Osteoblast (primary cell): Measurements from ENCODE around the gene ETV4. TPM values are rescaled to one million over a fixed set of nuclear protein-coding genes. Genes with fewer than 3 reads are reported as not detected.

Experiments used
- DNase-seq: peaks from one replicate; pipeline ENCODE4 v3.0.0; 2011; ENCODE audit warnings: low spot score, mixed read lengths; ENCODE audit not compliant: insufficient read length; ENCODE audit errors: missing footprints
- H2AFZ ChIP-seq: 2 replicates; pipeline ENCODE4 v1.6.0; 2011; ENCODE audit warnings: mild to moderate bottlenecking, low read length
- H3K27ac ChIP-seq: 2 replicates; pipeline ENCODE4 v1.5.1; 2011; ENCODE audit warnings: mild to moderate bottlenecking, low read depth, low read length, moderate library complexity
- H3K27me3 ChIP-seq: 2 replicates; pipeline ENCODE4 v1.6.0; 2012; ENCODE audit warnings: mild to moderate bottlenecking, control low read depth, inconsistent platforms, low read length, moderate library complexity; ENCODE audit not compliant: insufficient read depth
- H3K36me3 ChIP-seq: 2 replicates; pipeline ENCODE4 v1.5.1; 2011; ENCODE audit warnings: mild to moderate bottlenecking, low read length, control low read depth, moderate library complexity; ENCODE audit not compliant: insufficient read depth
- H3K4me1 ChIP-seq: 2 replicates; pipeline ENCODE4 v1.5.1; 2011; ENCODE audit warnings: mild to moderate bottlenecking, low read length, control low read depth, moderate library complexity; ENCODE audit not compliant: insufficient read depth
- H3K4me2 ChIP-seq: 2 replicates; pipeline ENCODE4 v1.6.0; 2011; ENCODE audit warnings: mild to moderate bottlenecking, low read length; ENCODE audit not compliant: insufficient read depth
- H3K4me3 ChIP-seq: fragments of 200-600 bp; sonication (generic); 3 replicates; pipeline ENCODE4 v1.5.1; 2012; ENCODE audit warnings: mild to moderate bottlenecking, low read length, inconsistent platforms; ENCODE audit not compliant: insufficient read depth
- H3K79me2 ChIP-seq: 2 replicates; pipeline ENCODE4 v1.6.0; 2012; ENCODE audit warnings: mild to moderate bottlenecking, low read length, control low read depth, inconsistent platforms; ENCODE audit not compliant: insufficient read depth
- H3K9me3 ChIP-seq: 2 replicates; pipeline ENCODE4 v1.5.1; 2011; ENCODE audit warnings: low read depth, low read length, control low read depth
- H4K20me1 ChIP-seq: 2 replicates; pipeline ENCODE4 v1.6.0; 2012; ENCODE audit warnings: mild to moderate bottlenecking, low read length, control low read depth; ENCODE audit not compliant: insufficient read depth
- CTCF ChIP-seq: IDR thresholded peaks from 2 replicates; pipeline ENCODE4 v1.5.1; 2011; ENCODE audit warnings: mild to moderate bottlenecking, low read depth, low read length, moderate library complexity; ENCODE audit errors: extremely low read depth
- total RNA-seq: library from RNA; depleted of rRNA; stranded (reverse); fragments of >200 nt; gene quantifications from 2 replicates; pipeline ENCODE4 v1.2.3, GENCODE V29; 2012

The ETV4 gene
- total RNA-seq, 1 donor = 0.72 TPM

- TF ChIP-seq CTCF = no peak
Measured at GRCh38 chr17:43547659-43548256, 1.6 kb upstream of the ETV4 start.

GRCh38 chr17:43547189-43547550, 1.0 kb upstream of the ETV4 start:
- Histone ChIP-seq H3K4me2 (no peak overlapping the region), H3K79me2 (no peaks in the 10 kb centered on the region)

More at GRCh38 chr17:43547659-43548256, 1.6 kb upstream of the ETV4 start:
- Histone ChIP-seq H3K27me3 (no peaks in the 10 kb centered on the region), H3K4me1 (peaks cover 27% of the 10 kb centered on the region), H3K4me2 (no peak overlapping the region), H2AFZ (no peak overlapping the region), H3K79me2 (no peaks in the 10 kb centered on the region), H3K4me3 (no peak overlapping the region), H3K36me3 (no peaks in the 10 kb centered on the region), H3K9me3 (no peaks in the 10 kb centered on the region), H3K27ac (no peak overlapping the region), H4K20me1 (no peaks in the 10 kb centered on the region)
- DNase-seq = no peak

GRCh38 chr17:43545383-43545632, 832 bp downstream of the ETV4 start:
- no peak for TF ChIP-seq CTCF
- no peaks in the 10 kb centered on the region for H3K36me3 ChIP-seq
- no peaks in the 10 kb centered on the region for H3K9me3 ChIP-seq
- H3K4me2 ChIP-seq = peak overlapping the region; percentile 91
- H3K27ac ChIP-seq = no peak overlapping the region
- H3K4me1 ChIP-seq = peaks cover 31% of the 10 kb centered on the region
- H3K79me2 ChIP-seq = no peaks in the 10 kb centered on the region
- H3K27me3 ChIP-seq = no peaks in the 10 kb centered on the region
- H3K4me3 ChIP-seq = peak overlapping the region; percentile 73
- H4K20me1 ChIP-seq = no peaks in the 10 kb centered on the region
- peak; percentile 81 for DNase-seq
- H2AFZ ChIP-seq = no peak overlapping the region

More at GRCh38 chr17:43547189-43547550, 1.0 kb upstream of the ETV4 start:
- peaks cover 27% of the 10 kb centered on the region for H3K4me1 ChIP-seq
- no peak overlapping the region for H3K4me3 ChIP-seq
- no peak overlapping the region for H2AFZ ChIP-seq
- no peak for TF ChIP-seq CTCF
- H3K27ac ChIP-seq = no peak overlapping the region
- H4K20me1 ChIP-seq = no peaks in the 10 kb centered on the region
- no peaks in the 10 kb centered on the region for H3K27me3 ChIP-seq
- H3K36me3 ChIP-seq = no peaks in the 10 kb centered on the region
- no peak for DNase-seq
- no peaks in the 10 kb centered on the region for H3K9me3 ChIP-seq

GRCh38 chr17:43543771-43544575, 2.2 kb downstream of the ETV4 start:
- H3K4me2 ChIP-seq = peak overlapping the region; percentile 91
- H4K20me1 ChIP-seq = no peaks in the 10 kb centered on the region
- no peak overlapping the region for H2AFZ ChIP-seq
- H3K27ac ChIP-seq = no peak overlapping the region
- no peaks in the 10 kb centered on the region for H3K9me3 ChIP-seq
- no peak for DNase-seq
- H3K4me1 ChIP-seq = peaks cover 31% of the 10 kb centered on the region
- no peaks in the 10 kb centered on the region for H3K36me3 ChIP-seq
- H3K4me3 ChIP-seq = no peak overlapping the region
- H3K79me2 ChIP-seq = no peaks in the 10 kb centered on the region
- no peak for TF ChIP-seq CTCF
- H3K27me3 ChIP-seq = no peaks in the 10 kb centered on the region
